Measurements from ENCODE around the gene CRYGB.

- TF ChIP-seq EZH2 (optimal IDR thresholded peaks at IDR 0.05; ENCODE audit: low read depth, low read length) (no peak), CTCF (IDR thresholded peaks at IDR 0.05; ENCODE audit: low read length) (no peak)
These were observed 2.8 kb upstream of the CRYGB start for GRCh38 chr2:208148803-208149202.

Data from MM.1S (cell line).